HEK293 (cell line): Measurements from ENCODE around the gene PINLYP.
A peak's percentile ranks its signal among the peaks of the same experiment; 100 is the strongest.

Experiments used
- HOXD13 ChIP-seq: sonication (generic); formaldehyde crosslinking; IDR thresholded peaks from 2 replicates; pipeline ENCODE4 v1.8.0; 2022; ENCODE audit warnings: missing genetic modification reagents, borderline replicate concordance
- PATZ1 ChIP-seq: fragments of 450-650 bp; formaldehyde crosslinking; IDR thresholded peaks from 2 replicates; pipeline ENCODE4 v1.5.1; 2016; ENCODE audit warnings: missing biosample characterization, missing genetic modification characterization
- ZBTB48 ChIP-seq: fragments of 450-650 bp; formaldehyde crosslinking; IDR thresholded peaks from 2 replicates; pipeline ENCODE4 v1.5.1; 2016; ENCODE audit warnings: missing biosample characterization, missing genetic modification characterization
- ZBTB7A ChIP-seq: fragments of 450-650 bp; formaldehyde crosslinking; IDR thresholded peaks from 2 replicates; pipeline ENCODE4 v1.5.1; 2016; ENCODE audit warnings: low read depth, missing biosample characterization, missing genetic modification characterization
- ZNF132 ChIP-seq: fragments of 450-650 bp; formaldehyde crosslinking; IDR thresholded peaks from 2 replicates; pipeline ENCODE4 v1.5.1; 2017; ENCODE audit warnings: missing biosample characterization, missing genetic modification characterization, borderline replicate concordance
- ZNF138 ChIP-seq: fragments of 450-650 bp; formaldehyde crosslinking; IDR thresholded peaks from 2 replicates; pipeline ENCODE4 v1.5.1; 2016; ENCODE audit warnings: missing biosample characterization, missing genetic modification characterization, borderline replicate concordance
- ZNF157 ChIP-seq: fragments of 450-650 bp; formaldehyde crosslinking; IDR thresholded peaks from 2 replicates; pipeline ENCODE4 v1.5.1; 2016; ENCODE audit warnings: missing biosample characterization, missing genetic modification characterization
- ZNF16 ChIP-seq: fragments of 450-650 bp; formaldehyde crosslinking; IDR thresholded peaks from 2 replicates; pipeline ENCODE4 v1.5.1; 2016; ENCODE audit warnings: low read depth, missing biosample characterization, missing genetic modification characterization
- ZNF169 ChIP-seq: fragments of 450-650 bp; formaldehyde crosslinking; IDR thresholded peaks from 2 replicates; pipeline ENCODE4 v1.5.1; 2016; ENCODE audit warnings: missing biosample characterization, missing genetic modification characterization
- ZNF221 ChIP-seq: fragments of 450-650 bp; formaldehyde crosslinking; IDR thresholded peaks from 2 replicates; pipeline ENCODE4 v1.5.1; 2017; ENCODE audit warnings: missing biosample characterization, missing genetic modification characterization, borderline replicate concordance
- ZNF280C ChIP-seq: fragments of 450-650 bp; formaldehyde crosslinking; IDR thresholded peaks from 2 replicates; pipeline ENCODE4 v1.5.1; 2016; ENCODE audit warnings: missing biosample characterization, missing genetic modification characterization
- ZNF302 ChIP-seq: fragments of 450-650 bp; formaldehyde crosslinking; IDR thresholded peaks from 2 replicates; pipeline ENCODE4 v1.5.1; 2016; ENCODE audit warnings: missing biosample characterization, missing genetic modification characterization, low read depth
- ZNF548 ChIP-seq: fragments of 450-650 bp; formaldehyde crosslinking; IDR thresholded peaks from 2 replicates; pipeline ENCODE4 v1.5.1; 2016; ENCODE audit warnings: missing biosample characterization, missing genetic modification characterization
- ZNF561 ChIP-seq: fragments of 450-650 bp; IDR thresholded peaks from 2 replicates; pipeline ENCODE4 v1.5.1; 2018; ENCODE audit warnings: missing biosample characterization, missing genetic modification characterization, borderline replicate concordance
- ZNF629 ChIP-seq: fragments of 450-650 bp; formaldehyde crosslinking; IDR thresholded peaks from 2 replicates; pipeline ENCODE4 v1.5.1; 2017; ENCODE audit warnings: missing biosample characterization, missing genetic modification characterization
- ZNF747 ChIP-seq: fragments of 450-650 bp; formaldehyde crosslinking; IDR thresholded peaks from 2 replicates; pipeline ENCODE4 v1.5.1; 2016; ENCODE audit warnings: missing biosample characterization, missing genetic modification characterization
- ZNF791 ChIP-seq: fragments of 450-650 bp; formaldehyde crosslinking; IDR thresholded peaks from 2 replicates; pipeline ENCODE4 v1.5.1; 2016; ENCODE audit warnings: missing biosample characterization, missing genetic modification characterization
- ZNF830 ChIP-seq: fragments of 450-650 bp; IDR thresholded peaks from 2 replicates; pipeline ENCODE4 v1.5.0; 2018; ENCODE audit warnings: missing biosample characterization, missing genetic modification characterization, low read depth, mild to moderate bottlenecking, moderate library complexity
- ZXDB ChIP-seq: fragments of 450-650 bp; formaldehyde crosslinking; IDR thresholded peaks from 2 replicates; pipeline ENCODE4 v1.5.1; 2016; ENCODE audit warnings: missing biosample characterization, missing genetic modification characterization
- TF ChIP-seq, protein P1 (sequence below): fragments of 450-650 bp; formaldehyde crosslinking; IDR thresholded peaks from 2 replicates; pipeline ENCODE4 v1.5.1; 2017; ENCODE audit warnings: missing biosample characterization, missing genetic modification characterization
- TF ChIP-seq, protein P2 (sequence below): fragments of 450-650 bp; formaldehyde crosslinking; IDR thresholded peaks from 2 replicates; pipeline ENCODE4 v1.5.1; 2016; ENCODE audit warnings: missing biosample characterization, missing genetic modification characterization
- TF ChIP-seq, protein P3 (sequence below): fragments of 450-650 bp; formaldehyde crosslinking; IDR thresholded peaks from 2 replicates; pipeline ENCODE4 v1.5.1; 2017; ENCODE audit warnings: missing biosample characterization, missing genetic modification characterization
- TF ChIP-seq, protein P4 (sequence below): fragments of 450-650 bp; formaldehyde crosslinking; IDR thresholded peaks from 2 replicates; pipeline ENCODE4; 2016; ENCODE audit warnings: missing biosample characterization, missing genetic modification characterization
- TF ChIP-seq, protein P5 (sequence below): fragments of 450-650 bp; formaldehyde crosslinking; IDR thresholded peaks from 2 replicates; pipeline ENCODE4 v1.5.1; 2016; ENCODE audit warnings: missing biosample characterization, missing genetic modification characterization

PINLYP gene

GRCh38 chr19:43575156-43575950, at the start of gene PINLYP, which contains the start of gene XRCC1 (continued):
- TF ChIP-seq ZNF221 (no peak), ZBTB7A (peak; percentile 62; the same call in 1 of the 2 replicates), PATZ1 (tag by site-specific recombination) (peak; percentile 82), ZNF138 (no peak), ZNF629 (peak; percentile 70), ZNF830 (no peak), ZNF561 (tag by site-specific recombination) (no peak; the same call in 1 of the 2 replicates), ZBTB48 (tag by site-specific recombination) (peak; percentile 94), ZXDB (tag by site-specific recombination) (peak; percentile 71), ZNF548 (tag by site-specific recombination) (no peak), ZNF280C (no peak), ZNF169 (tag by site-specific recombination) (no peak), ZNF16 (tag by site-specific recombination) (no peak), ZNF132 (no peak), ZNF302 (tag by site-specific recombination) (no peak), ZNF791 (tag by site-specific recombination) (no peak), HOXD13 (CRISPR knock-in tag) (no peak), ZNF747 (tag by site-specific recombination) (no peak), ZNF157 (no peak)
- TF ChIP-seq, protein P1, sequence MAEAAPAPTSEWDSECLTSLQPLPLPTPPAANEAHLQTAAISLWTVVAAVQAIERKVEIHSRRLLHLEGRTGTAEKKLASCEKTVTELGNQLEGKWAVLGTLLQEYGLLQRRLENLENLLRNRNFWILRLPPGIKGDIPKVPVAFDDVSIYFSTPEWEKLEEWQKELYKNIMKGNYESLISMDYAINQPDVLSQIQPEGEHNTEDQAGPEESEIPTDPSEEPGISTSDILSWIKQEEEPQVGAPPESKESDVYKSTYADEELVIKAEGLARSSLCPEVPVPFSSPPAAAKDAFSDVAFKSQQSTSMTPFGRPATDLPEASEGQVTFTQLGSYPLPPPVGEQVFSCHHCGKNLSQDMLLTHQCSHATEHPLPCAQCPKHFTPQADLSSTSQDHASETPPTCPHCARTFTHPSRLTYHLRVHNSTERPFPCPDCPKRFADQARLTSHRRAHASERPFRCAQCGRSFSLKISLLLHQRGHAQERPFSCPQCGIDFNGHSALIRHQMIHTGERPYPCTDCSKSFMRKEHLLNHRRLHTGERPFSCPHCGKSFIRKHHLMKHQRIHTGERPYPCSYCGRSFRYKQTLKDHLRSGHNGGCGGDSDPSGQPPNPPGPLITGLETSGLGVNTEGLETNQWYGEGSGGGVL (tag by site-specific recombination): 0 out of 2 replicates have a peak, but pooled peaks have one; percentile 4
- TF ChIP-seq, protein P2, sequence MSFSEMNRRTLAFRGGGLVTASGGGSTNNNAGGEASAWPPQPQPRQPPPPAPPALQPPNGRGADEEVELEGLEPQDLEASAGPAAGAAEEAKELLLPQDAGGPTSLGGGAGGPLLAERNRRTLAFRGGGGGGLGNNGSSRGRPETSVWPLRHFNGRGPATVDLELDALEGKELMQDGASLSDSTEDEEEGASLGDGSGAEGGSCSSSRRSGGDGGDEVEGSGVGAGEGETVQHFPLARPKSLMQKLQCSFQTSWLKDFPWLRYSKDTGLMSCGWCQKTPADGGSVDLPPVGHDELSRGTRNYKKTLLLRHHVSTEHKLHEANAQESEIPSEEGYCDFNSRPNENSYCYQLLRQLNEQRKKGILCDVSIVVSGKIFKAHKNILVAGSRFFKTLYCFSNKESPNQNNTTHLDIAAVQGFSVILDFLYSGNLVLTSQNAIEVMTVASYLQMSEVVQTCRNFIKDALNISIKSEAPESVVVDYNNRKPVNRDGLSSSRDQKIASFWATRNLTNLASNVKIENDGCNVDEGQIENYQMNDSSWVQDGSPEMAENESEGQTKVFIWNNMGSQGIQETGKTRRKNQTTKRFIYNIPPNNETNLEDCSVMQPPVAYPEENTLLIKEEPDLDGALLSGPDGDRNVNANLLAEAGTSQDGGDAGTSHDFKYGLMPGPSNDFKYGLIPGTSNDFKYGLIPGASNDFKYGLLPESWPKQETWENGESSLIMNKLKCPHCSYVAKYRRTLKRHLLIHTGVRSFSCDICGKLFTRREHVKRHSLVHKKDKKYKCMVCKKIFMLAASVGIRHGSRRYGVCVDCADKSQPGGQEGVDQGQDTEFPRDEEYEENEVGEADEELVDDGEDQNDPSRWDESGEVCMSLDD (tag by site-specific recombination): peak; percentile 94
- TF ChIP-seq, protein P3, sequence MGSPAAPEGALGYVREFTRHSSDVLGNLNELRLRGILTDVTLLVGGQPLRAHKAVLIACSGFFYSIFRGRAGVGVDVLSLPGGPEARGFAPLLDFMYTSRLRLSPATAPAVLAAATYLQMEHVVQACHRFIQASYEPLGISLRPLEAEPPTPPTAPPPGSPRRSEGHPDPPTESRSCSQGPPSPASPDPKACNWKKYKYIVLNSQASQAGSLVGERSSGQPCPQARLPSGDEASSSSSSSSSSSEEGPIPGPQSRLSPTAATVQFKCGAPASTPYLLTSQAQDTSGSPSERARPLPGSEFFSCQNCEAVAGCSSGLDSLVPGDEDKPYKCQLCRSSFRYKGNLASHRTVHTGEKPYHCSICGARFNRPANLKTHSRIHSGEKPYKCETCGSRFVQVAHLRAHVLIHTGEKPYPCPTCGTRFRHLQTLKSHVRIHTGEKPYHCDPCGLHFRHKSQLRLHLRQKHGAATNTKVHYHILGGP: no peak
- TF ChIP-seq, protein P4, sequence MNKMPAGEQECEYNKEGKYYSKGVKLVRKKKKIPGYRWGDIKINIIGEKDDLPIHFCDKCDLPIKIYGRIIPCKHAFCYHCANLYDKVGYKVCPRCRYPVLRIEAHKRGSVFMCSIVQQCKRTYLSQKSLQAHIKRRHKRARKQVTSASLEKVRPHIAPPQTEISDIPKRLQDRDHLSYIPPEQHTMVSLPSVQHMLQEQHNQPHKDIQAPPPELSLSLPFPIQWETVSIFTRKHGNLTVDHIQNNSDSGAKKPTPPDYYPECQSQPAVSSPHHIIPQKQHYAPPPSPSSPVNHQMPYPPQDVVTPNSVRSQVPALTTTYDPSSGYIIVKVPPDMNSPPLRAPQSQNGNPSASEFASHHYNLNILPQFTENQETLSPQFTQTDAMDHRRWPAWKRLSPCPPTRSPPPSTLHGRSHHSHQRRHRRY (tag by site-specific recombination): peak; percentile 35; the same call in 1 of the 2 replicates
- TF ChIP-seq, protein P5, sequence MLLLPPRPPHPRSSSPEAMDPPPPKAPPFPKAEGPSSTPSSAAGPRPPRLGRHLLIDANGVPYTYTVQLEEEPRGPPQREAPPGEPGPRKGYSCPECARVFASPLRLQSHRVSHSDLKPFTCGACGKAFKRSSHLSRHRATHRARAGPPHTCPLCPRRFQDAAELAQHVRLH (tag by site-specific recombination): no peak
